AG09319 (cell line): ENCODE data around the gene EDN3.

ENCODE experiments used
- DNase-seq: peaks from one replicate; pipeline ENCODE4 v3.0.0-alpha.2; 2010; ENCODE audit warnings: low read depth; ENCODE audit errors: extremely low read depth
- TF ChIP-seq, protein P1 (sequence below): IDR thresholded peaks from 2 replicates; pipeline ENCODE4 v1.5.1; 2011; ENCODE audit warnings: low read depth, mild to moderate bottlenecking, inconsistent platforms, low read length, moderate library complexity

Gene EDN3

DNA sequence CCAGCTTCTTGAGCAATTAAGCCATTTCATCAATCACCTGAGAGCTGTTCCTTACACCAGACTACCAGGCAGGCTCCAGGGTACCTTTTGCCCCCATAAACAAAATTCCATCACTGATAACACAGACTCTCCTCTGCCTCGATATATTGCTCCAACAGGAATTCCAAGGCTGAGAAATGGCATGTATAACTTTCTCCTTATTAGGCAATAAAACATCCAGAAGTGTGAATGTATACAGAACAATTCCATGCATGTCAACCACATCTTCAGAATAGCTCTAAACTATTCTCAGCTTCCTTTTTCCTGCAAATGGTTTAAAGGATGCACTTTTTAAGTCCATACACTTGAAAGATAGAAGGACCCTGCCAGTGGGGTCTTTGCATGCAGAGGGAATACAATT lies 73.8 kb downstream of the EDN3 start:
- no peak for DNase-seq
- TF ChIP-seq, protein P1, sequence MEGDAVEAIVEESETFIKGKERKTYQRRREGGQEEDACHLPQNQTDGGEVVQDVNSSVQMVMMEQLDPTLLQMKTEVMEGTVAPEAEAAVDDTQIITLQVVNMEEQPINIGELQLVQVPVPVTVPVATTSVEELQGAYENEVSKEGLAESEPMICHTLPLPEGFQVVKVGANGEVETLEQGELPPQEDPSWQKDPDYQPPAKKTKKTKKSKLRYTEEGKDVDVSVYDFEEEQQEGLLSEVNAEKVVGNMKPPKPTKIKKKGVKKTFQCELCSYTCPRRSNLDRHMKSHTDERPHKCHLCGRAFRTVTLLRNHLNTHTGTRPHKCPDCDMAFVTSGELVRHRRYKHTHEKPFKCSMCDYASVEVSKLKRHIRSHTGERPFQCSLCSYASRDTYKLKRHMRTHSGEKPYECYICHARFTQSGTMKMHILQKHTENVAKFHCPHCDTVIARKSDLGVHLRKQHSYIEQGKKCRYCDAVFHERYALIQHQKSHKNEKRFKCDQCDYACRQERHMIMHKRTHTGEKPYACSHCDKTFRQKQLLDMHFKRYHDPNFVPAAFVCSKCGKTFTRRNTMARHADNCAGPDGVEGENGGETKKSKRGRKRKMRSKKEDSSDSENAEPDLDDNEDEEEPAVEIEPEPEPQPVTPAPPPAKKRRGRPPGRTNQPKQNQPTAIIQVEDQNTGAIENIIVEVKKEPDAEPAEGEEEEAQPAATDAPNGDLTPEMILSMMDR = no peak

DNA sequence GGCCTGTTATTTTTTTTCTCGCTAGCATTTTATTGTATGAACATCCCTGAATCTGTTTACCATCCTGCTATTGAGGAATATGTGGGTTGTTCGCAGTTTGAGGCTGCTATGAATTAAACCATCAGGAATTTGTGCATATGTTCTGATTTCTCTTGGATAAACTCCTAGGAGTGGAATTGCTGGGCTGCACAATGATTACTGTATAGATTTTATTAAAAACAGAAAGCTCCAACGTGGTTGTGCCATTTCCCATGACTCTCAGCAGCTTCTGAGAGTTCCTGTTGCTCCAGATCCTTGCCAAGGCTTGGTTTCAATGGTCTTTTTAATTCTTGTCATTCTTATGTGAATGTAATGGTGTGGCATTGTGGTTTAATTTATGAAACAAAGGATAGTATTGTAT lies 75.1 kb downstream of the EDN3 start:
- TF ChIP-seq, protein P1 = no peak
- DNase-seq = no peak
